ENCODE results near the gene WAPL. TPM values are rescaled to one million over a fixed set of nuclear protein-coding genes. Genes with fewer than 3 reads are reported as not detected.

Gene WAPL
- total RNA-seq, 1 donor, result 40.2 TPM

DNA sequence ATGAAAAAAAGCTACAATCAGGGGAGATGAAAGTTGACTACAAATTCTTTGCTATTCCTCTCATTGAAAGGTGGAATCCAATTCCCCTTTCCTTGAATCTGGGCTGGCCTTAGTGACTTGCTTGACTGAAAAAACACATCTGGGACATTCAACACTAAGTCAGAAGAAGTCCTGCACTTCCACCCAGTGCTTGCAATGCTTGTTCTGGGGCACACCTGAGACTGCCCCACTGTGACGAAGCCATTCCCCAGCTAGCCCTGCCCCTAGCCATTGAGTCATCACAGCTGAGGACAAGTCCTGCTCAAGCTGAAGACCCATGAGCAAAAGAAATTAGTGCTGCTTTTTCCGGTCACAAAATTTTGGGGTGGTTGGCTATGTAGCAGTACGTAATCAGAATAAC lies 135.8 kb downstream of the WAPL start:
- H3K4me2 ChIP-seq (ENCODE audit: insufficient read depth, low read length), result no peak overlapping the region
- DNase-seq (ENCODE audit: insufficient read length, low spot score, missing footprints), result no peak
- no peak for TF ChIP-seq CTCF (IDR thresholded peaks at IDR 0.05; ENCODE audit: extremely low read depth, low read depth, low read length)
- no peaks in the 10 kb centered on the region for H3K36me3 ChIP-seq (ENCODE audit: insufficient read depth, low read length)
- H3K4me3 ChIP-seq (ENCODE audit: insufficient read depth, low read length), result no peak overlapping the region
- H2AFZ ChIP-seq (ENCODE audit: low read length), result no peak overlapping the region
- no peak overlapping the region for H3K27ac ChIP-seq (ENCODE audit: low read depth, low read length)
- no peaks in the 10 kb centered on the region for H4K20me1 ChIP-seq (ENCODE audit: insufficient read depth, low read length)
- H3K4me1 ChIP-seq (ENCODE audit: insufficient read depth, low read length), result no peaks in the 10 kb centered on the region
- no peaks in the 10 kb centered on the region for H3K9me3 ChIP-seq (ENCODE audit: low read depth, low read length)
- no peaks in the 10 kb centered on the region for H3K79me2 ChIP-seq (ENCODE audit: insufficient read depth, low read length)
- H3K27me3 ChIP-seq (ENCODE audit: insufficient read depth, low read length), result peaks cover 39% of the 10 kb centered on the region

Small RNAs within 50 kb of the gene (small RNA-seq; reads per million reads assigned to genes)
- gene RNU6-780P, result not detected

Other genes starting within 250 kb of the WAPL start
- under 0.01 TPM in 1 of 2 replicates, not detected in the other for gene GRID1, start 155.0 kb downstream of the WAPL start, total RNA-seq
- gene OPN4, start 132.8 kb upstream of the WAPL start, total RNA-seq, result not detected in 2 replicates
- gene LDB3, start 146.7 kb upstream of the WAPL start, total RNA-seq, result under 0.01 TPM in 2 replicates
- 71.7 and 73.7 TPM in 2 replicates for gene BMPR1A, start 234.8 kb upstream of the WAPL start, total RNA-seq